ENCODE data around the gene TC2N. TPM values are rescaled to one million over a fixed set of nuclear protein-coding genes. Genes with fewer than 3 reads are reported as not detected.
"Not testable (repeated sequence)": the region's sequence is repeated elsewhere in the genome, so short reads cannot be mapped to it uniquely, and the experiment has no call there.

TC2N gene
- total RNA-seq, 3 donors from 2014 or later (not counting 1 experiment from before 2014, with no cell fraction given): 83.1 to 157 (median 126) TPM

DNA sequence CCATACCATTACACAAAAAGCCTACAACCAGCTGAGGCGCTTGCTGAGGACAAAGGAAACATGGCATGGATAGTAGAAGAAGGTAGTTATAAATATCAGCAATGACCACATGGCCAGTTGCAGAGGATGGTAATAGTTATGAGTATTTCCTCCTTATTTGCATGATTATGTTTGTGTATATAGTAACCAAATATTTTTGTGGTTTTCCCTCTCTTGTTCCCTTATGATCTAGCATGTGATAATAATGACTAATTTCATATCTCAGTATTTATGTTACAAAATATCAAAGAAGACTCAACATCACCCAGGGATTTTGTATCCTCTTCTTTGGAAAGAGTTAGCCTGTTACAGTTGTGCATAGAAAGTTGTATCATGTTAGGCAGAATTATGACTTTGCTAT, 122.0 kb downstream of the TC2N start:
- Histone ChIP-seq H3K9me3 (ENCODE audit: control insufficient read depth, insufficient read depth, low read length) (no peaks in the 10 kb centered on the region), H3K4me3 (ENCODE audit: low read length) (no peak overlapping the region), H3K27ac (ENCODE audit: low read length) (no peak overlapping the region), H3K27me3 (ENCODE audit: control insufficient read depth, insufficient read depth, low read length) (no peaks in the 10 kb centered on the region), H3K36me3 (ENCODE audit: control insufficient read depth, insufficient read depth, low read length) (no peaks in the 10 kb centered on the region), H3K4me1 (ENCODE audit: control insufficient read depth, insufficient read depth, low read length) (no peaks in the 10 kb centered on the region)
- Mint-ChIP-seq H3K27ac (no peak overlapping the region), H3K9me3 (no peaks in the 10 kb centered on the region), H3K4me3 (no peak overlapping the region), H3K4me1 (no peaks in the 10 kb centered on the region), H3K36me3 (no peaks in the 10 kb centered on the region), H3K27me3 (ENCODE audit: low read depth in 2 of 2) (peaks cover 3 to 8% of the 10 kb centered on the region in 2 donors)
- no peak for ATAC-seq
- intact Hi-C loops (cut with micrococcal nuclease): no loop called here
- TF ChIP-seq CTCF (IDR thresholded peaks at IDR 0.05): no peak
- DNase-seq: no peak
- 100% methylated on average over 1 of the region's 1 CpG for WGBS (ENCODE audit: insufficient coverage)

- H3K9me3 ChIP-seq (ENCODE audit: control insufficient read depth, insufficient read depth, low read length): no peaks in the 10 kb centered on the region
- H3K4me3 ChIP-seq (ENCODE audit: low read length): no peak overlapping the region
- intact Hi-C loops (cut with micrococcal nuclease): no loop called here
- no peaks in the 10 kb centered on the region for H3K36me3 Mint-ChIP-seq
- ATAC-seq (peak in 1 of 3 donors; percentile 12), DNase-seq (no peak)
- no peak for TF ChIP-seq CTCF (IDR thresholded peaks at IDR 0.05)
- H3K27ac ChIP-seq (ENCODE audit: low read length): no peak overlapping the region
- no peaks in the 10 kb centered on the region for H3K4me1 Mint-ChIP-seq
- H3K4me3 Mint-ChIP-seq: no peak overlapping the region
- no peaks in the 10 kb centered on the region for H3K27me3 ChIP-seq (ENCODE audit: control insufficient read depth, insufficient read depth, low read length)
- no peaks in the 10 kb centered on the region for H3K9me3 Mint-ChIP-seq
- WGBS (ENCODE audit: insufficient coverage): 65% methylated on average over 2 of the region's 2 CpGs
- H3K27me3 Mint-ChIP-seq (ENCODE audit: low read depth in 2 of 2): peaks cover 3 to 8% of the 10 kb centered on the region in 2 donors
- H3K27ac Mint-ChIP-seq: no peak overlapping the region
- H3K36me3 ChIP-seq (ENCODE audit: control insufficient read depth, insufficient read depth, low read length): no peaks in the 10 kb centered on the region
- no peaks in the 10 kb centered on the region for H3K4me1 ChIP-seq (ENCODE audit: control insufficient read depth, insufficient read depth, low read length)
These were observed 123.3 kb downstream of the TC2N start for GRCh38 chr14:91744068-91744480.

GRCh38 chr14:91743305-91743653, 124.1 kb downstream of the TC2N start:
- H3K36me3 ChIP-seq (ENCODE audit: control insufficient read depth, insufficient read depth, low read length): no peaks in the 10 kb centered on the region
- H3K27me3 ChIP-seq (ENCODE audit: control insufficient read depth, insufficient read depth, low read length): no peaks in the 10 kb centered on the region
- ATAC-seq (no peak), DNase-seq (no peak)
- H3K27ac ChIP-seq (ENCODE audit: low read length): no peak overlapping the region
- H3K9me3 ChIP-seq (ENCODE audit: control insufficient read depth, insufficient read depth, low read length): no peaks in the 10 kb centered on the region
- H3K4me1 ChIP-seq (ENCODE audit: control insufficient read depth, insufficient read depth, low read length): no peaks in the 10 kb centered on the region
- Mint-ChIP-seq H3K4me1 (no peaks in the 10 kb centered on the region), H3K27me3 (ENCODE audit: low read depth in 2 of 2) (peaks cover 0 to 8% of the 10 kb centered on the region in 2 donors), H3K27ac (no peak overlapping the region), H3K9me3 (no peaks in the 10 kb centered on the region), H3K36me3 (no peaks in the 10 kb centered on the region), H3K4me3 (no peak overlapping the region)
- H3K4me3 ChIP-seq (ENCODE audit: low read length): no peak overlapping the region
- TF ChIP-seq CTCF (IDR thresholded peaks at IDR 0.05): no peak
- intact Hi-C loops (cut with micrococcal nuclease): no loop called here
- WGBS (ENCODE audit: insufficient coverage): 98% methylated on average over 2 of the region's 2 CpGs

DNA sequence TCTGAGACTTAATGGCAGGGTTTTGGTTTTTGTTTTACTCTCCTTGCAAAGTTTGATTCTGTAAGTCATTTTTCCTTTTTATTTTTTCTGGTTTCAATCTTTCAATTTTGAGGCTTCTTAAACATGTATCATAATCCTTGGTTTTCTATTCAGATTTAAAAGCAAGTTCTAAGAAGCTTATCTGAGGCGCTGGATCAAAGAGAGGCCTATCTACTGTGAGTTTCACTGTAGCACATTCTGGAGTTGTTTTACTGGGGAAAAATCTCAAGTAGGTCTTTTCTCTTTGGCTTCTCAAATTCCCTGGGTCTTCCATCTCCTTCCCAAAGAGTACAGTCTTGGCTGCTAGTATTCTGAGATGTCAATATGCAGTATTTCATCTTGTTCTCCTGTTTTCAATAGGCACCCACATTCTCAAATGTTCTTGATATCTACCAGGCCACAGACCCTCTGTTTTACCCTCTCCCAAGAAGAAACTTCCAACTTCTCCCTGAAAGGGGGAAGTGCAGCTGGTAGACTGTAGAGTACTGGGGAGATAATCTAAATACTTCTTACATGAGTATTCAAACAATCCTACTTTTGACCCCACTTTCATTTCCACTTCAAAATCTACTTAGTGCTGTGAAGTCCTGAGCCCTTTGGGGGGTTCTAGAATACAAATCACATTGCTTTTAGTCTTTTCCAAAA, 124.6 kb downstream of the TC2N start:
- Histone ChIP-seq H3K4me3 (ENCODE audit: low read length) (no peak overlapping the region), H3K27ac (ENCODE audit: low read length) (no peak overlapping the region), H3K9me3 (ENCODE audit: control insufficient read depth, insufficient read depth, low read length) (no peaks in the 10 kb centered on the region), H3K36me3 (ENCODE audit: control insufficient read depth, insufficient read depth, low read length) (no peaks in the 10 kb centered on the region), H3K4me1 (ENCODE audit: control insufficient read depth, insufficient read depth, low read length) (no peaks in the 10 kb centered on the region), H3K27me3 (ENCODE audit: control insufficient read depth, insufficient read depth, low read length) (no peaks in the 10 kb centered on the region)
- no peak for TF ChIP-seq CTCF (IDR thresholded peaks at IDR 0.05)
- H3K4me1 Mint-ChIP-seq: no peaks in the 10 kb centered on the region
- intact Hi-C loops (cut with micrococcal nuclease): no loop called here
- ATAC-seq (no peak), DNase-seq (no peak)
- no peak overlapping the region for H3K27ac Mint-ChIP-seq
- no peaks in the 10 kb centered on the region for H3K36me3 Mint-ChIP-seq
- H3K27me3 Mint-ChIP-seq (ENCODE audit: low read depth in 2 of 2): peaks cover 4% of the 10 kb centered on the region in 2 donors
- 100% methylated on average over 1 of the region's 1 CpG for WGBS (ENCODE audit: insufficient coverage)
- H3K9me3 Mint-ChIP-seq: no peaks in the 10 kb centered on the region
- no peak overlapping the region for H3K4me3 Mint-ChIP-seq

- H3K9me3 Mint-ChIP-seq; H3K27ac Mint-ChIP-seq; DNase-seq; H3K27me3 Mint-ChIP-seq (ENCODE audit: low read depth in 2 of 2); intact Hi-C loops (cut with micrococcal nuclease); H3K4me1 Mint-ChIP-seq; H3K9me3 ChIP-seq (ENCODE audit: control insufficient read depth, insufficient read depth, low read length); H3K4me3 ChIP-seq (ENCODE audit: low read length); H3K36me3 ChIP-seq (ENCODE audit: control insufficient read depth, insufficient read depth, low read length); H3K27ac ChIP-seq (ENCODE audit: low read length); H3K36me3 Mint-ChIP-seq; H3K4me1 ChIP-seq (ENCODE audit: control insufficient read depth, insufficient read depth, low read length); H3K27me3 ChIP-seq (ENCODE audit: control insufficient read depth, insufficient read depth, low read length); ATAC-seq; H3K4me3 Mint-ChIP-seq: not testable (repeated sequence)
- WGBS (ENCODE audit: insufficient coverage): 100% methylated on average over 1 of the region's 2 CpGs
These were observed 127.5 kb downstream of the TC2N start for GRCh38 chr14:91739867-91740266.
